ENCODE measurements around the gene CES2.

Gene CES2

DNA sequence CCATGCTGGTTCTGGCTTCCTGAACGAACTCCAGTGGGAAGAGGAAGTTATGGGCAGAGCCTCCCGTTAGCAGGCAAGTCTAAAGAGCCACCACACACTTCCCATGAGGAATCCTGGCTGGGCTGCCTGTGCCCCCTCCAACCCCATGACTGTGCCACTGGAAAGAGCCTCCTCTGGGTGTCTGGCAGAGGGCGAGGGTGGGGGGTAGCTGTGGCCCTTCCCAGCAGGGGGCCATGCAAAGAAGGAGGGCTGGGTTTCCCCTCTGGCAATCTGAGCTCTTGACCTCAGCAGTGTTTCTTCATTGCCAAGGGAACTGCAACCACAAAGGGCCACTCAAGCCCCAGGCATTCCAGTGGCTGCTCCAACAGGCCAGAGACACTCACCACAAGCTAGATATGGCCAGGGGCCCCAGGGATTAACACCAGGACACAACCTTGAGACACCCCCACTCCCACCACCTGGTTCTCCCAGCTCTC, 8.3 kb upstream of the CES2 start:
- Histone ChIP-seq H3K9me3 (ENCODE audit: insufficient read depth, low read depth, low read length) (no peaks in the 10 kb centered on the region), H3K36me3 (ENCODE audit: insufficient read depth, low read length) (no peaks in the 10 kb centered on the region), H3K9me2 (replicated peaks; ENCODE audit: low read depth, low read length) (no peaks in the 10 kb centered on the region), H4K20me1 (ENCODE audit: insufficient read depth, low read length, poor library complexity, severe bottlenecking) (no peaks in the 10 kb centered on the region), H3K9ac (ENCODE audit: low read depth, low read length, poor library complexity, severe bottlenecking) (no peak overlapping the region), H3K4me1 (ENCODE audit: insufficient read depth, low read length, poor library complexity, severe bottlenecking) (no peaks in the 10 kb centered on the region), H3K4me3 (ENCODE audit: low read length, poor library complexity, severe bottlenecking) (no peak overlapping the region), H3K79me2 (ENCODE audit: insufficient read depth, low read length) (no peaks in the 10 kb centered on the region; the same call in 1 of the 2 replicates), H3K4me2 (ENCODE audit: low read depth, low read length, poor library complexity, severe bottlenecking) (no peak overlapping the region), H3K27me3 (ENCODE audit: insufficient read depth, low read length, poor library complexity, severe bottlenecking) (no peaks in the 10 kb centered on the region), H2AFZ (ENCODE audit: low read length) (no peak overlapping the region), H3F3A (ENCODE audit: low read depth) (no peaks in the 10 kb centered on the region)
- TF ChIP-seq, protein P1, sequence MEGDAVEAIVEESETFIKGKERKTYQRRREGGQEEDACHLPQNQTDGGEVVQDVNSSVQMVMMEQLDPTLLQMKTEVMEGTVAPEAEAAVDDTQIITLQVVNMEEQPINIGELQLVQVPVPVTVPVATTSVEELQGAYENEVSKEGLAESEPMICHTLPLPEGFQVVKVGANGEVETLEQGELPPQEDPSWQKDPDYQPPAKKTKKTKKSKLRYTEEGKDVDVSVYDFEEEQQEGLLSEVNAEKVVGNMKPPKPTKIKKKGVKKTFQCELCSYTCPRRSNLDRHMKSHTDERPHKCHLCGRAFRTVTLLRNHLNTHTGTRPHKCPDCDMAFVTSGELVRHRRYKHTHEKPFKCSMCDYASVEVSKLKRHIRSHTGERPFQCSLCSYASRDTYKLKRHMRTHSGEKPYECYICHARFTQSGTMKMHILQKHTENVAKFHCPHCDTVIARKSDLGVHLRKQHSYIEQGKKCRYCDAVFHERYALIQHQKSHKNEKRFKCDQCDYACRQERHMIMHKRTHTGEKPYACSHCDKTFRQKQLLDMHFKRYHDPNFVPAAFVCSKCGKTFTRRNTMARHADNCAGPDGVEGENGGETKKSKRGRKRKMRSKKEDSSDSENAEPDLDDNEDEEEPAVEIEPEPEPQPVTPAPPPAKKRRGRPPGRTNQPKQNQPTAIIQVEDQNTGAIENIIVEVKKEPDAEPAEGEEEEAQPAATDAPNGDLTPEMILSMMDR (conservative IDR thresholded peaks at IDR 0.05; ENCODE audit: low read length), result no peak
- no peak for TF ChIP-seq EZH2phosphoT487 (IDR thresholded peaks at IDR 0.05; ENCODE audit: borderline replicate concordance)

DNA sequence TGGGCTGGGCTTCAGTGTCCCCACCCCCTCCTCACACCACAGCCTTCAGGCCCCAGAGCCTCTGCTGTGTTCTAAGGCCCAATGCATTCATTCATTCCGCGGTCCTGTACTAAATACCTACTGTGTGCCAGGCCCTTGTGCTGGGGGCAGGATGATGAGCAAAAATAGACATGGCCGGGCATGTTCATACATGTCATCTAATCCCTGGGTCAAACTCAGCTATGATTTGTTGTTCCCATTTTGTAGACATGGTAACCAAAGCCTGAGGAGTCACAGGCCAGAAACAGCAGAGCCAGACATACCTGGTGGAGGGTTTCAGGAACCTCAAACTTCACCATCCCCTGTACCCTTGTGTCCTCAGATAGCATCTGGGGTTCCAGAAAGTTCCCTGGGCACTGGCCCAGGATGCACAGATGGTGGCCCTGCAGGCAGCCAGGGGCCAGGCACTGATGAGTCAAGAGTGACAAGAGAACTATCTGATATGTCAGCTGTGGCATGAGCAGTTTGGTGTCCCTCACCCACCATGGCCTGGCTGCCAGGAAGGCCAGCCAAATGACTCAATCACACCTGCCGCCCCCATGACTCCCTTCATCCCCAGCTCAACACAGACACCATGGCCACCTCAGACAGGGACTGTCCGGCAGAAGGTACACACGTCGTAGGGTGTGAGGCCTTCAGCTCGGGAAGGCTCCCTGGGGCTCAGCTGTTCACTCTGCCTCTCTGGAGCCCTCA, 7.2 kb upstream of the CES2 start:
- no peak overlapping the region for H3K4me3 ChIP-seq (ENCODE audit: low read length, poor library complexity, severe bottlenecking)
- H3K36me3 ChIP-seq (ENCODE audit: insufficient read depth, low read length), result no peaks in the 10 kb centered on the region
- H3K79me2 ChIP-seq (ENCODE audit: insufficient read depth, low read length), result peaks cover 9% of the 10 kb centered on the region
- H4K20me1 ChIP-seq (ENCODE audit: insufficient read depth, low read length, poor library complexity, severe bottlenecking), result peaks cover 5% of the 10 kb centered on the region
- H3K9ac ChIP-seq (ENCODE audit: low read depth, low read length, poor library complexity, severe bottlenecking), result no peak overlapping the region
- no peaks in the 10 kb centered on the region for H3F3A ChIP-seq (ENCODE audit: low read depth)
- H3K9me2 ChIP-seq (replicated peaks; ENCODE audit: low read depth, low read length), result no peaks in the 10 kb centered on the region
- H3K4me1 ChIP-seq (ENCODE audit: insufficient read depth, low read length, poor library complexity, severe bottlenecking), result peaks cover 7% of the 10 kb centered on the region
- no peaks in the 10 kb centered on the region for H3K27me3 ChIP-seq (ENCODE audit: insufficient read depth, low read length, poor library complexity, severe bottlenecking)
- no peak overlapping the region for H2AFZ ChIP-seq (ENCODE audit: low read length)
- H3K9me3 ChIP-seq (ENCODE audit: insufficient read depth, low read depth, low read length), result no peaks in the 10 kb centered on the region
- TF ChIP-seq, protein P1 (conservative IDR thresholded peaks at IDR 0.05; ENCODE audit: low read length), result no peak
- no peak for TF ChIP-seq EZH2phosphoT487 (IDR thresholded peaks at IDR 0.05; ENCODE audit: borderline replicate concordance)
- H3K4me2 ChIP-seq (ENCODE audit: low read depth, low read length, poor library complexity, severe bottlenecking), result no peak overlapping the region

DNA sequence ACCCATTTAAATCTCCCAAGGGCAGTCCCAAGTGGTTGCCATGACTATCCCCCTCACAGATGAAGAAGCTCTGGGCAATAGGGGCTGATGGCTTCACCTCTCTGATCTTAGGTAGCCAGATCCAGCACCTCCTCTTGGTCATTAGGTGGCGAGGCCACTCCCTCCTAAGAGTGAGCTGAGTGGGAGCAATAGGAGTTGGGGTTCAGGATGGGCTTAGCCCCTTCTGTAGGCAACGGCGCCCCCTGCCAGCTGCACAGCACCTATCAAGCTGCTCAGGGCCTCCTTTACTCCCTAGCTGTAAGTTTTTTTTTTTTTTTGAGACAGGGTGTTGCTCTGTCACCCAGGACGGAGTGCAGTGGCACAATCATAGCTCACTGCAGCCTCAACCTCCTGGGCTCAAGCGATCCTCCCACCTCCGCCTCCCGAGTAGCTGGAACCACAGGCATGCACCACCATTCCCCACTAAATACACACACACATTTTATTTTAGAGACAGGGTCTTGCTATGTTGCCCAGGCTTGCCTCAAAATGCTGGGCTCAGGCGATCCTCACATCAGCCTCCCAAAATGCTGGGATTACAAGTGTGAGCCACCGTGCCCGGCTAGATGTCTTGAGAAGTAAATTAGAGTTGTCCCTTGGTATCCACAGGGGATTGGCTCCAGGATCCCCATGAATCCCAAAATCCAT, 6.5 kb upstream of the CES2 start:
- Histone ChIP-seq H3K4me3 (ENCODE audit: low read length, poor library complexity, severe bottlenecking) (no peak overlapping the region), H3K9ac (ENCODE audit: low read depth, low read length, poor library complexity, severe bottlenecking) (no peak overlapping the region), H3K27me3 (ENCODE audit: insufficient read depth, low read length, poor library complexity, severe bottlenecking) (no peaks in the 10 kb centered on the region), H3K9me2 (replicated peaks; ENCODE audit: low read depth, low read length) (no peaks in the 10 kb centered on the region), H3K36me3 (ENCODE audit: insufficient read depth, low read length) (no peaks in the 10 kb centered on the region), H4K20me1 (ENCODE audit: insufficient read depth, low read length, poor library complexity, severe bottlenecking) (peaks cover 11% of the 10 kb centered on the region), H3K4me1 (ENCODE audit: insufficient read depth, low read length, poor library complexity, severe bottlenecking) (peaks cover 14% of the 10 kb centered on the region), H3F3A (ENCODE audit: low read depth) (no peaks in the 10 kb centered on the region), H3K79me2 (ENCODE audit: insufficient read depth, low read length) (peaks cover 17% of the 10 kb centered on the region), H3K9me3 (ENCODE audit: insufficient read depth, low read depth, low read length) (no peaks in the 10 kb centered on the region), H3K4me2 (ENCODE audit: low read depth, low read length, poor library complexity, severe bottlenecking) (no peak overlapping the region), H2AFZ (ENCODE audit: low read length) (no peak overlapping the region)
- TF ChIP-seq, protein P1 (conservative IDR thresholded peaks at IDR 0.05; ENCODE audit: low read length), result peak; percentile 83
- no peak for TF ChIP-seq EZH2phosphoT487 (IDR thresholded peaks at IDR 0.05; ENCODE audit: borderline replicate concordance)
